Measurements from ENCODE around the gene ESPN. TPM values are rescaled to one million over a fixed set of nuclear protein-coding genes. Genes with fewer than 3 reads are reported as not detected.

ESPN gene
- total and polyA plus RNA-seq, 2 of the 8 experiments (the other 6 are each of a cell fraction or from before 2014, with no cell fraction given) = 5.2 to 16.3 TPM

DNA sequence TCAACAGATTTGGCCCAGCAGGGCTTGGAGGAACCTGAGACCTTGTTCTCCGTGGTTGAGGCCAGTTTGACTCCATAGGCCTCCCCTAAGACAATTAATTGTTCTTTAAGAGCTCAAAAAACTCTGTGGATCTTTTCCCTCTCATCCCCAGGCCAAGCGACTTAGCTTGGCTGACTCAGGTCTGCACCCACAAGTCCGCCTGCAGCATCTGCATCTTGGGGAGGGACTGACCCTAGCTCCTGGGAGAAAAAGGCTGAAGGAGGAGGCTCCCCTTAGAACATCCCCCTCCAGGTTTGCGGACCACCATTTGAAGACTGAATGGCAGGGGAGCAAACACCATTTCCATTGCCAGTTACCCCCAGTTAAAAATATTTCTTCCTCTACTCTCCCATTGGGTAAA, 3.3 kb upstream of the ESPN start (continued):
- TF ChIP-seq SIX5 (IDR thresholded peaks at IDR 0.05; ENCODE audit: low read depth, low read length) = no peak
- TF ChIP-seq ATF3 (IDR thresholded peaks at IDR 0.05; ENCODE audit: insufficient read depth, low read depth, low read length) = no peak
- TF ChIP-seq SP1 (IDR thresholded peaks at IDR 0.05; ENCODE audit: low read depth, low read length) = no peak
- TF ChIP-seq KDM4A (IDR thresholded peaks at IDR 0.05; ENCODE audit: low read depth, low read length, severe bottlenecking) = no peak
- no peak for TF ChIP-seq KDM1A (IDR thresholded peaks at IDR 0.05; ENCODE audit: borderline replicate concordance, low read length)
- no peak for TF ChIP-seq SUZ12 (IDR thresholded peaks at IDR 0.05; ENCODE audit: low read length)
- TF ChIP-seq ZNF274 (IDR thresholded peaks at IDR 0.05; ENCODE audit: borderline replicate concordance, extremely low read depth, low read length) = no peak
- TF ChIP-seq RNF2 (IDR thresholded peaks at IDR 0.05; ENCODE audit: borderline replicate concordance, low read depth, low read length, missing control alignments, poor library complexity, severe bottlenecking) = no peak
- TF ChIP-seq SAP30 (IDR thresholded peaks at IDR 0.05; ENCODE audit: insufficient read depth, insufficient replicate concordance, low read length) = no peak
- TF ChIP-seq, protein P1, sequence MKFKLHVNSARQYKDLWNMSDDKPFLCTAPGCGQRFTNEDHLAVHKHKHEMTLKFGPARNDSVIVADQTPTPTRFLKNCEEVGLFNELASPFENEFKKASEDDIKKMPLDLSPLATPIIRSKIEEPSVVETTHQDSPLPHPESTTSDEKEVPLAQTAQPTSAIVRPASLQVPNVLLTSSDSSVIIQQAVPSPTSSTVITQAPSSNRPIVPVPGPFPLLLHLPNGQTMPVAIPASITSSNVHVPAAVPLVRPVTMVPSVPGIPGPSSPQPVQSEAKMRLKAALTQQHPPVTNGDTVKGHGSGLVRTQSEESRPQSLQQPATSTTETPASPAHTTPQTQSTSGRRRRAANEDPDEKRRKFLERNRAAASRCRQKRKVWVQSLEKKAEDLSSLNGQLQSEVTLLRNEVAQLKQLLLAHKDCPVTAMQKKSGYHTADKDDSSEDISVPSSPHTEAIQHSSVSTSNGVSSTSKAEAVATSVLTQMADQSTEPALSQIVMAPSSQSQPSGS (IDR thresholded peaks at IDR 0.05; ENCODE audit: low read length) = no peak

Data from H1 (cell line).